PC-3 (cell line): ENCODE results near the gene TMEM91.

ENCODE experiments used
- CTCF ChIP-seq: fragments of 300-600 bp; sonication (generic); conservative IDR thresholded peaks from 2 replicates; pipeline ENCODE4 v1.5.1; 2017; ENCODE audit warnings: antibody characterized with exemption, low read depth, mild to moderate bottlenecking, low read length
- EZH2phosphoT487 ChIP-seq: fragments of 300-600 bp; sonication (generic); IDR thresholded peaks from 2 replicates; pipeline ENCODE4 v1.6.1; 2018; ENCODE audit warnings: mild to moderate bottlenecking, antibody characterized with exemption, low read length, borderline replicate concordance

- TF ChIP-seq CTCF = no peak
- TF ChIP-seq EZH2phosphoT487 = no peak
Measured at GRCh38 chr19:41335467-41335866, 40.9 kb upstream of the TMEM91 start.
